Esophagus squamous epithelium (tissue), 5 donors: Measurements from ENCODE around the gene CHI3L1. TPM values are rescaled to one million over a fixed set of nuclear protein-coding genes. Genes with fewer than 3 reads are reported as not detected.

Experiments
- DNase-seq: peaks from one replicate; lab custom pipeline; 2025; lab: John Stamatoyannopoulos, UW
- H3K27ac ChIP-seq, 4 donors: fragments of 200-600 bp; sonication (generic); one replicate each; pipeline ENCODE4 v1.5.1; 2016 to 2019; ENCODE audit warnings: mild to moderate bottlenecking in 1 of 4
- H3K27me3 ChIP-seq, 4 donors: fragments of 200-600 bp; sonication (generic); 1 replicate in 3 of 4; 2 replicates in 1 of 4; pipeline versions ENCODE4 v1.5.1 to v1.6.0; 2017 to 2021; ENCODE audit warnings: antibody characterized with exemption in 1 of 4
- H3K36me3 ChIP-seq, 3 donors: fragments of 200-600 bp; sonication (generic); one replicate each; pipeline ENCODE4 v1.5.1; 2016 to 2019
- H3K4me1 ChIP-seq, 3 donors: fragments of 200-600 bp; sonication (generic); one replicate each; pipeline ENCODE4 v1.5.1; 2017 to 2019
- H3K4me3 ChIP-seq, 4 donors: fragments of 200-600 bp; sonication (generic); 1 replicate in 3 of 4; 2 replicates in 1 of 4; pipeline ENCODE4 v1.5.1; 2016 to 2019; ENCODE audit warnings: mild to moderate bottlenecking in 2 of 4, moderate library complexity in 1 of 4
- H3K9me3 ChIP-seq, 3 donors: fragments of 200-600 bp; sonication (generic); one replicate each; pipeline ENCODE4 v1.5.1; 2016 to 2019
- POLR2A ChIP-seq, 4 donors: fragments of 450-650 bp; IDR thresholded peaks; one replicate each; pipeline ENCODE4 v1.6.1; 2017; ENCODE audit warnings: antibody characterized with exemption in 4 of 4, mild to moderate bottlenecking in 4 of 4, moderate library complexity in 3 of 4
- WGBS, 2 donors: methylation state at CpG; one replicate each; pipeline ENCODE4 v1.1.5; 2018; 5-methylcytosine and 5-hydroxymethylcytosine counted together
- intact Hi-C: fragments of 100-400 bp; cut with DNase I; formaldehyde crosslinking; loops from one replicate; pipeline ENCODE4 v1.15.0; 2022
- total RNA-seq, 4 donors: library from RNA; depleted of rRNA; stranded (reverse); fragments of >200 nt; gene quantifications; one replicate each; pipeline ENCODE4 v1.1.0, GENCODE V29; 2016
- TF ChIP-seq, protein P1 (sequence below), 6 experiments: fragments of 450-650 bp in 4 of 6; fragments of 200-600 bp in 2 of 6; sonication (generic) in 2 of 6; IDR thresholded peaks; one replicate each; pipeline ENCODE4 v1.5.1; 2016 to 2019; ENCODE audit warnings: antibody characterized with exemption in 6 of 6, mild to moderate bottlenecking in 4 of 6, moderate library complexity in 4 of 6
- donor health status: DM: yes; HTN: yes; CAD: no.

The CHI3L1 gene
- total RNA-seq, 4 donors from 2014 or later = 0.38 to 10.9 (median 9.1) TPM

DNA sequence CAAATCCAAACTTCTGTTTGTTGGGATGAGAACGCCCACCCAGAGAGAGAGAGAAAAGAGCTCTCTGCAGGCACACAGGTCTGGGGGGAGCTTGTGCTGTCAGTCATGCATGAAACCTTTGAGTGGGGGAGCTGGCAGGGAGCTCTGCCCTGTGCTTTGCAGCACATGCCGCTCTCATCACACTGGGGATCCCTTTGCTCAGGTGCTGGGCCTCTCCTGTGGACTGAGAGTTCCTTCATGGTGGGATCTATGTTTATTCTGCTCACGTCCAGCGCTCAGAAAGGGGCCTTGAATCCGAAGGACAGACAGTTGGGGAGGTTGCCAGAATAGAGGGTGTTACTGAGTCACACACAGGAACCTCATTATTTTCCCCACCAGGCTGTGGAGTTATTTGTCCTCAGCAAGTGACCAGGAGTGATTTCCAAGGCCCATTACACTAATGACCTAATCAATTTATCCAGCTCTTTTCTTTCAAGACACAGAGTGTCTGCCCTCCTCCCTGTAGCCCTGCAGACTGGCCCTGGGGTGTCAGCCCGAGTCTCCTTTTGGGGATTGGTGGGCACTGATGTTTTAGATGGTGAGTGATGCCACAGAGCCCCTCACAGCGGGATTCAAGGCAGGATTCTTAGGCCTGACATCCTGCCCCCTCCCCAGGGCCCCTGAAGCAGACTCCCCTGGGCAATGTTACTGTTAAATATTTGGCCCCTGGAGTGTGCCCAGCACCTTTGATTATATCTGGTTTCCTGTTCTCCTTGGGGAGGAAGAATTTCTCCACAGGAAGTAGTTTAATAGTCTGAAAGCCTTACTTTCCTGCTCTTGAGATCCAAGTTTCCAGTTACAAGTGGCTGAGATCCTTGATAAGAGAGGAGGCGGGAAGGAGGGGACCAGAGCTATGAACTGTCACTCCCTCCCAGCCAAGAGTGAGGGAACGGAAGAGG lies 33.2 kb downstream of the CHI3L1 start:
- Histone ChIP-seq H3K9me3 (peaks cover 0 to under 1% (median under 1%) of the 10 kb centered on the region in 3 donors), H3K4me3 (no peak overlapping the region), H3K36me3 (no peaks in the 10 kb centered on the region), H3K4me1 (peaks cover 0 to 23% (median 3%) of the 10 kb centered on the region in 3 donors), H3K27me3 (peaks cover 0 to 17% (median 0%) of the 10 kb centered on the region in 4 donors), H3K27ac (no peak overlapping the region)
- TF ChIP-seq POLR2A (IDR thresholded peaks at IDR 0.05) = no peak
- TF ChIP-seq, protein P1, sequence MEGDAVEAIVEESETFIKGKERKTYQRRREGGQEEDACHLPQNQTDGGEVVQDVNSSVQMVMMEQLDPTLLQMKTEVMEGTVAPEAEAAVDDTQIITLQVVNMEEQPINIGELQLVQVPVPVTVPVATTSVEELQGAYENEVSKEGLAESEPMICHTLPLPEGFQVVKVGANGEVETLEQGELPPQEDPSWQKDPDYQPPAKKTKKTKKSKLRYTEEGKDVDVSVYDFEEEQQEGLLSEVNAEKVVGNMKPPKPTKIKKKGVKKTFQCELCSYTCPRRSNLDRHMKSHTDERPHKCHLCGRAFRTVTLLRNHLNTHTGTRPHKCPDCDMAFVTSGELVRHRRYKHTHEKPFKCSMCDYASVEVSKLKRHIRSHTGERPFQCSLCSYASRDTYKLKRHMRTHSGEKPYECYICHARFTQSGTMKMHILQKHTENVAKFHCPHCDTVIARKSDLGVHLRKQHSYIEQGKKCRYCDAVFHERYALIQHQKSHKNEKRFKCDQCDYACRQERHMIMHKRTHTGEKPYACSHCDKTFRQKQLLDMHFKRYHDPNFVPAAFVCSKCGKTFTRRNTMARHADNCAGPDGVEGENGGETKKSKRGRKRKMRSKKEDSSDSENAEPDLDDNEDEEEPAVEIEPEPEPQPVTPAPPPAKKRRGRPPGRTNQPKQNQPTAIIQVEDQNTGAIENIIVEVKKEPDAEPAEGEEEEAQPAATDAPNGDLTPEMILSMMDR (IDR thresholded peaks at IDR 0.05) = no peak
- intact Hi-C loops = no loop called here
- WGBS, 2 donors = 68 to 85% methylated on average over 8 of the region's 9 CpGs
- DNase-seq = no peak

DNA sequence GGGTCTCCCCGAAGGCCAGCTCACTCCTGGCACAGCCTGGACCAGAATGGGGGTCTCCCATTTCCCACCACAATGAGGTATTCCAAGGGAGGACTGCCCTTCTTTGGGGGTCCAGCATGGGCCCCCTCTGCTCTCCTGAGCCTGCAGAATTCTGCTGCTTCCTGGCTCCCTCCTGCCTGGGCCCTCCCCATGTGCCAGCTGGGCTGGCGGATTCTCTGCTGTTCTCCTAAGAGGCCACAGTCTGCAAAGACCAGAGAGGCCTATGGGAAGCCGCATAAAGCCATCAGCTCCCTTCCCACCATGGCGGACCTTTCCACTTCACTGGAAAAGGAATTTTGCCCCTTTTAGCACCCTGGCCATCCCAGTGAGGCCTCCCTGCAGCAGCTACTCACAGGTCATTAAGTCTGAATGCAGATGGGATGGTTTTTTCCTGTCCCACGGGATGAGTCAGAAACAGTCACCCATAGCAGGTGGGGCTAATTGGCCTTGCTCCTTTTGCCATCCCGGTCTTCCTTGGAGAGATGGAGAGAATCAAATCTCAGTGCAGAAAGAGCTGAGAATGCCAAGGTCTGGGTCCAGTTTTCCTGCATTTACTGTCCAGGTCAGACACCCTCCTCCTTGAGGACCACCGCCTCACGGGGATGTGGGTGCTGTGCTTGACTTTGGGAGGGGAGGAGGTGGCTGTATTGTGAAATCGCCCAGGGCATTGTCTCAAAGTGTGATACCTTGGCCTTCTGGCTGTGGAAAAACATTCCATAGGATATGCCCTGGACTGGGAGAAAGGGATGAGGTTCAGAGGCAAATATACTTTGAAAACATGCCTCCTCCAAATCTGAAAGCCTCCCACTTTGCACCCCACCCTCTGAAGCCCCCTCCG lies 34.1 kb downstream of the CHI3L1 start:
- no peak for DNase-seq
- intact Hi-C loops = no loop called here
- H3K4me1 ChIP-seq = peaks cover 0 to 23% (median 3%) of the 10 kb centered on the region in 3 donors
- H3K9me3 ChIP-seq = no peaks in the 10 kb centered on the region
- no peak for TF ChIP-seq POLR2A (IDR thresholded peaks at IDR 0.05)
- TF ChIP-seq, protein P1 (IDR thresholded peaks at IDR 0.05) = no peak
- 51 to 70% methylated on average over 6 to 7 of the region's 10 CpGs for WGBS, 2 donors
- H3K4me3 ChIP-seq = no peak overlapping the region
- no peak overlapping the region for H3K27ac ChIP-seq
- no peaks in the 10 kb centered on the region for H3K36me3 ChIP-seq
- H3K27me3 ChIP-seq = peaks cover 0 to 13% (median 0%) of the 10 kb centered on the region in 4 donors

DNA sequence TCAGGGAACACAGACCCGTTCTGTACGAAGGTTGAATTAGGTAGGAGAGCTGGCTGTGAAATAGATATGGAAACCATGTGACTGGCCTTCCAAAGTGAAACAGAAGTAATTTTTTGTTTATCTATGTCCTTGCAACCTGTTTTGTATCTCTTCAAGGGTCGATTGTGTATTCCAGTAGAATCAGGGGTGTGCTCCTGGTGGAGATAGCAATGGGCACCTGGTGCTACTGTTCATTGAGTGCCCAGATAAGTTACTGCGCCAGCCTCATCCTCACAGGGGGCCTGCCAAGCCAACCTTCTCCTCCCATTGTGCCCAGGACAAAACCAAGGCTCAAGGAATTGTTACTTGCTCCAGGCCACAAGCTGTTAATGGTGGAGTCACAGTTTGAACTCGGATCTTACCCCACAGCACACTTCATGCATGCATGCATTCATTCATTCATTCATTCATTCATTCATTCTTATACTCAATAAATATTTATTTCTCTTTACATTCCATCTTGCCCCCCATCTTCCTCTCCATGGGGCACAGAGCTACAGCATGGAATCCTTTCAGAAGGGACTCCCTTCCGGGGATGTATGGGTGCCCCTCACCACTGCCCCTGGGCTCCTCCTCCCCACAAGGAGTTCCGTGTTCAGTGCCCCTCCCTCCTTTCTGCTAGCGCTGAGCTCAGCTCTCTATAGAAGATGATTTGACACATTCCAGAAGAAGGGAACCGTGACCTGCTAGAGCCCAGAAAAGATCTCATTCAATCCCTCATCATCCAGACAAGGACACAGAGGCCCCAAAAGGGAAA lies 34.9 kb downstream of the CHI3L1 start:
- Histone ChIP-seq H3K27me3 (peaks cover 0 to 11% (median 0%) of the 10 kb centered on the region in 4 donors), H3K36me3 (no peaks in the 10 kb centered on the region), H3K4me3 (no peak overlapping the region), H3K9me3 (no peaks in the 10 kb centered on the region), H3K27ac (no peak overlapping the region), H3K4me1 (peaks cover 0 to 23% (median 3%) of the 10 kb centered on the region in 3 donors)
- DNase-seq = no peak
- WGBS, 2 donors = 48 to 58% methylated on average over 8 to 9 of the region's 9 CpGs
- intact Hi-C loops = no loop called here
- TF ChIP-seq POLR2A (IDR thresholded peaks at IDR 0.05) = no peak
- TF ChIP-seq, protein P1 (IDR thresholded peaks at IDR 0.05) = no peak

DNA sequence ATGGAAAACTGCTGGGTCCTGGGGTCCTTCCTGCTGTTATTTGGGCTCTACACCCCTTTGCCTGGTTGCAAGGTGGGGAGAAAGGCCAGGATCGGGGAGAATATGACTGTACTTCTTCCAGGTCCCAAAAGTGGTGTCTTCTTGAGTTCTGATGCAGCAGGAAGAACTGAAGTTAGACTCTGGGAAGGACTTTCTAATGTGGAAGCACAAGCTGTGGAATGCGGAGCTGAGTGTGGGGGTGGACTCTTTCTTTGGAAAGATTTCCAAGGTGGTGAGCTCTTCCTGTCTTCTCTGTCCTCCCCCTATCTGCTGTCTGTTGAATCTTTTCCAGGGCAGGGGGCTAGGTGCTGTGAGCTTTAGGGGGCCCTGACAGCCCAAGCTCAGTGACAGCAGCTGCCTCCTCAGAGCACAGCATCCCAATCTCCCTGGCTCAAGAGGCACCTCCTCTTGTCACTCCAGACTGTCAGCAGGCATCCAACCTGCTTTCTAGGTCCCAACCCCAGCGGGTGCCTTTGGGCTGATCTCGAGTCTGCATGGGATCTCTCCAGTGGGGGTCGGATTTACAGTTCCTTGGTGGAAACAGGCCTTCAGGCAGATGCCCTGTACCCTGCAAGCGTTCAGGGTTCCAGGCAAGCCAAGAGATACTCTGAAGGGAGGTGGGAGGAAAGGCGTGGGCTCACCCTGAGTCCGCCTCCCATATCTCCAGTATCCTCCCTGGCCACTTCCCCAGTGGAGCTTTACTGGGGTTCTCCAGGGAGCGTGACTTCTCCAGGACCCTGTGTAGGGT lies 35.8 kb downstream of the CHI3L1 start:
- Histone ChIP-seq H3K27me3 (peaks cover 0 to 5% (median 0%) of the 10 kb centered on the region in 4 donors), H3K36me3 (no peaks in the 10 kb centered on the region), H3K4me3 (no peak overlapping the region), H3K27ac (no peak overlapping the region), H3K9me3 (no peaks in the 10 kb centered on the region), H3K4me1 (peaks cover 0 to 23% (median 3%) of the 10 kb centered on the region in 3 donors)
- TF ChIP-seq, protein P1 (IDR thresholded peaks at IDR 0.05) = no peak
- TF ChIP-seq POLR2A (IDR thresholded peaks at IDR 0.05) = no peak
- 83 to 85% methylated on average over 3 to 4 of the region's 9 CpGs for WGBS, 2 donors
- DNase-seq = no peak
- intact Hi-C loops = no loop called here
